Tibial nerve (tissue), 4 donors: ENCODE data around the gene IL31.

Source experiments
- EP300 ChIP-seq, 2 donors: sonication (generic); formaldehyde crosslinking; IDR thresholded peaks; one replicate each; pipeline ENCODE4 v1.6.1; 2017; ENCODE audit warnings: antibody characterized with exemption in 2 of 2, mild to moderate bottlenecking in 1 of 2
- TF ChIP-seq, protein P1 (sequence below), 5 experiments: fragments of 200-600 bp in 3 of 5; fragments of 450-650 bp in 2 of 5; sonication (generic) in 3 of 5; IDR thresholded peaks; one replicate each; pipeline ENCODE4 v1.5.1; 2016 to 2019; ENCODE audit warnings: antibody characterized with exemption in 5 of 5, mild to moderate bottlenecking in 3 of 5, moderate library complexity in 2 of 5

DNA sequence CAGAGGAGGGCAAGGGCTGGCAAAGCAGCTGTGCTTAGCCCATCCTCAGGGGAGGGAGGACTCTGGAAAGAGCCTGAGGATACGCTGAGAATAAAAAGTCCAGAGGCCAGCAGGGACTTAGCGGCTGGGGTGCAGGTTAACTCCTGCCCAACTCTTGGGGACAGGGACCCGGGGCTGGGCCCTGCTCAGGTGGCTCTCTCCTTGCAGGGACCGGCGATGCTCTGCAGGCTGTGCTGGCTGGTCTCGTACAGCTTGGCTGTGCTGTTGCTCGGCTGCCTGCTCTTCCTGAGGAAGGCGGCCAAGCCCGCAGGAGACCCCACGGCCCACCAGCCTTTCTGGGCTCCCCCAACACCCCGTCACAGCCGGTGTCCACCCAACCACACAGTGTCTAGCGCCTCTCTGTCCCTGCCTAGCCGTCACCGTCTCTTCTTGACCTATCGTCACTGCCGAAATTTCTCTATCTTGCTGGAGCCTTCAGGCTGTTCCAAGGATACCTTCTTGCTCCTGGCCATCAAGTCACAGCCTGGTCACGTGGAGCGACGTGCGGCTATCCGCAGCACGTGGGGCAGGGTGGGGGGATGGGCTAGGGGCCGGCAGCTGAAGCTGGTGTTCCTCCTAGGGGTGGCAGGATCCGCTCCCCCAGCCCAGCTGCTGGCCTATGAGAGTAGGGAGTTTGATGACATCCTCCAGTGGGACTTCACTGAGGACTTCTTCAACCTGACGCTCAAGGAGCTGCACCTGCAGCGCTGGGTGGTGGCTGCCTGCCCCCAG is 32.3 kb upstream of the IL31 start:
- TF ChIP-seq EP300 (IDR thresholded peaks at IDR 0.05) = no peak
- TF ChIP-seq, protein P1, sequence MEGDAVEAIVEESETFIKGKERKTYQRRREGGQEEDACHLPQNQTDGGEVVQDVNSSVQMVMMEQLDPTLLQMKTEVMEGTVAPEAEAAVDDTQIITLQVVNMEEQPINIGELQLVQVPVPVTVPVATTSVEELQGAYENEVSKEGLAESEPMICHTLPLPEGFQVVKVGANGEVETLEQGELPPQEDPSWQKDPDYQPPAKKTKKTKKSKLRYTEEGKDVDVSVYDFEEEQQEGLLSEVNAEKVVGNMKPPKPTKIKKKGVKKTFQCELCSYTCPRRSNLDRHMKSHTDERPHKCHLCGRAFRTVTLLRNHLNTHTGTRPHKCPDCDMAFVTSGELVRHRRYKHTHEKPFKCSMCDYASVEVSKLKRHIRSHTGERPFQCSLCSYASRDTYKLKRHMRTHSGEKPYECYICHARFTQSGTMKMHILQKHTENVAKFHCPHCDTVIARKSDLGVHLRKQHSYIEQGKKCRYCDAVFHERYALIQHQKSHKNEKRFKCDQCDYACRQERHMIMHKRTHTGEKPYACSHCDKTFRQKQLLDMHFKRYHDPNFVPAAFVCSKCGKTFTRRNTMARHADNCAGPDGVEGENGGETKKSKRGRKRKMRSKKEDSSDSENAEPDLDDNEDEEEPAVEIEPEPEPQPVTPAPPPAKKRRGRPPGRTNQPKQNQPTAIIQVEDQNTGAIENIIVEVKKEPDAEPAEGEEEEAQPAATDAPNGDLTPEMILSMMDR (IDR thresholded peaks at IDR 0.05) = no peak
